ENCODE results near the gene STAT3.
"Not testable (repeated sequence)": the region's sequence is repeated elsewhere in the genome, so short reads cannot be mapped to it uniquely, and the experiment has no call there.

DNA sequence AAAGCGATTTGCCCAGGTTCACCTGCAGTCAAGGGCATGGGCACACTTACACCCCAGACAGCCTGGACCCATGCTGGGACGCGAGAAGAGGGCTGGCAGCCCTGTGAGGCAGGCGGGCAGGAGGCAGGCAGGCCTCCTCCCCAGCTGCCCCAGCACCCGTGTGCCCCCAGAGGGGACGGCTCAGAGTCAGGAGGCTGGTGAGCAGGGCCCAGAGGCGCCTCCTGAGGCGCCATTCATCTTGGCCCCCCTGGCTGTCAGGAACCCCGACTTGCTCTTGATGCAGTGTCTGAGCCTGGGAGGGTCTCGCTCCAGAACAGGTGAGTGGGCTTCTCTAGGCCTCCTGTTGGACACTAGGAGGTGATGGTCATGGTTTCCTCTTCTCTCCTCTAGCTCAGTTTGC lies 88.9 kb downstream of the STAT3 start:
- TF ChIP-seq, protein P1, sequence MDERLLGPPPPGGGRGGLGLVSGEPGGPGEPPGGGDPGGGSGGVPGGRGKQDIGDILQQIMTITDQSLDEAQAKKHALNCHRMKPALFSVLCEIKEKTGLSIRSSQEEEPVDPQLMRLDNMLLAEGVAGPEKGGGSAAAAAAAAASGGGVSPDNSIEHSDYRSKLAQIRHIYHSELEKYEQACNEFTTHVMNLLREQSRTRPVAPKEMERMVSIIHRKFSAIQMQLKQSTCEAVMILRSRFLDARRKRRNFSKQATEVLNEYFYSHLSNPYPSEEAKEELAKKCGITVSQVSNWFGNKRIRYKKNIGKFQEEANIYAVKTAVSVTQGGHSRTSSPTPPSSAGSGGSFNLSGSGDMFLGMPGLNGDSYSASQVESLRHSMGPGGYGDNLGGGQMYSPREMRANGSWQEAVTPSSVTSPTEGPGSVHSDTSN (CRISPR knock-in tag; IDR thresholded peaks at IDR 0.05): not testable (repeated sequence)
- not testable (repeated sequence) for TF ChIP-seq ZBTB8A (CRISPR knock-in tag; IDR thresholded peaks at IDR 0.05; ENCODE audit: borderline replicate concordance, low read depth); KDM5B (CRISPR knock-in tag; IDR thresholded peaks at IDR 0.05; ENCODE audit: borderline replicate concordance); ZNF850 (CRISPR knock-in tag; conservative IDR thresholded peaks at IDR 0.05); TCF7 (IDR thresholded peaks at IDR 0.05; ENCODE audit: low read depth); JUN (CRISPR knock-in tag; IDR thresholded peaks at IDR 0.05); ARNTL (CRISPR knock-in tag; IDR thresholded peaks at IDR 0.05); ATF1 (CRISPR knock-in tag; IDR thresholded peaks at IDR 0.05); TAF1 (CRISPR knock-in tag; IDR thresholded peaks at IDR 0.05); MAFK (conservative IDR thresholded peaks at IDR 0.05 in 1 of 2, IDR thresholded peaks at IDR 0.05 in 1 of 2; ENCODE audit: low read length in 2 of 2); NFE2 (CRISPR knock-in tag; IDR thresholded peaks at IDR 0.05)
- TF ChIP-seq, protein P2, sequence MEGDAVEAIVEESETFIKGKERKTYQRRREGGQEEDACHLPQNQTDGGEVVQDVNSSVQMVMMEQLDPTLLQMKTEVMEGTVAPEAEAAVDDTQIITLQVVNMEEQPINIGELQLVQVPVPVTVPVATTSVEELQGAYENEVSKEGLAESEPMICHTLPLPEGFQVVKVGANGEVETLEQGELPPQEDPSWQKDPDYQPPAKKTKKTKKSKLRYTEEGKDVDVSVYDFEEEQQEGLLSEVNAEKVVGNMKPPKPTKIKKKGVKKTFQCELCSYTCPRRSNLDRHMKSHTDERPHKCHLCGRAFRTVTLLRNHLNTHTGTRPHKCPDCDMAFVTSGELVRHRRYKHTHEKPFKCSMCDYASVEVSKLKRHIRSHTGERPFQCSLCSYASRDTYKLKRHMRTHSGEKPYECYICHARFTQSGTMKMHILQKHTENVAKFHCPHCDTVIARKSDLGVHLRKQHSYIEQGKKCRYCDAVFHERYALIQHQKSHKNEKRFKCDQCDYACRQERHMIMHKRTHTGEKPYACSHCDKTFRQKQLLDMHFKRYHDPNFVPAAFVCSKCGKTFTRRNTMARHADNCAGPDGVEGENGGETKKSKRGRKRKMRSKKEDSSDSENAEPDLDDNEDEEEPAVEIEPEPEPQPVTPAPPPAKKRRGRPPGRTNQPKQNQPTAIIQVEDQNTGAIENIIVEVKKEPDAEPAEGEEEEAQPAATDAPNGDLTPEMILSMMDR (CRISPR knock-in tag; IDR thresholded peaks at IDR 0.05): not testable (repeated sequence)
